ENCODE data around the gene ATL2. TPM values are rescaled to one million over a fixed set of nuclear protein-coding genes. Genes with fewer than 3 reads are reported as not detected.
"Not testable (repeated sequence)": the region's sequence is repeated elsewhere in the genome, so short reads cannot be mapped to it uniquely, and the experiment has no call there.

Gene ATL2
- total RNA-seq, 1 experiment from 2014 or later = 119 TPM

- Histone ChIP-seq H3K27me3 (ENCODE audit: control insufficient read depth, insufficient read depth, low read length) (no peaks in the 10 kb centered on the region), H3K4me3 (ENCODE audit: insufficient read depth, low read depth, low read length) (no peak overlapping the region), H3K36me3 (replicated peaks; ENCODE audit: control insufficient read depth, insufficient read depth, low read length) (no peaks in the 10 kb centered on the region)
- no peak for DNase-seq
Observed at GRCh38 chr2:38263293-38263692, 113.8 kb downstream of the ATL2 start.

- H3K4me3 ChIP-seq (ENCODE audit: insufficient read depth, low read depth, low read length) = no peak overlapping the region
- no peak for DNase-seq
Observed at GRCh38 chr2:38262069-38262871, 114.8 kb downstream of the ATL2 start.

GRCh38 chr2:38261569-38262068 lies 115.5 kb downstream of the ATL2 start:
- no peaks in the 10 kb centered on the region for H3K27me3 ChIP-seq (ENCODE audit: control insufficient read depth, insufficient read depth, low read length)
- DNase-seq = no peak
- no peak overlapping the region for H3K4me3 ChIP-seq (ENCODE audit: insufficient read depth, low read depth, low read length)
- no peaks in the 10 kb centered on the region for H3K36me3 ChIP-seq (replicated peaks; ENCODE audit: control insufficient read depth, insufficient read depth, low read length)

More at GRCh38 chr2:38262069-38262871, 114.8 kb downstream of the ATL2 start:
- Histone ChIP-seq H3K27me3 (ENCODE audit: control insufficient read depth, insufficient read depth, low read length) (no peaks in the 10 kb centered on the region), H3K36me3 (replicated peaks; ENCODE audit: control insufficient read depth, insufficient read depth, low read length) (no peaks in the 10 kb centered on the region)

- Histone ChIP-seq H3K4me3 (ENCODE audit: insufficient read depth, low read depth, low read length) (no peak overlapping the region), H3K36me3 (replicated peaks; ENCODE audit: control insufficient read depth, insufficient read depth, low read length) (no peaks in the 10 kb centered on the region), H3K27me3 (ENCODE audit: control insufficient read depth, insufficient read depth, low read length) (no peaks in the 10 kb centered on the region)
- DNase-seq = no peak
Observed at GRCh38 chr2:38260972-38261371, 116.1 kb downstream of the ATL2 start.

GRCh38 chr2:38260469-38260868 lies 116.6 kb downstream of the ATL2 start:
- Histone ChIP-seq H3K4me3 (ENCODE audit: insufficient read depth, low read depth, low read length) (no peak overlapping the region), H3K36me3 (replicated peaks; ENCODE audit: control insufficient read depth, insufficient read depth, low read length) (no peaks in the 10 kb centered on the region), H3K27me3 (ENCODE audit: control insufficient read depth, insufficient read depth, low read length) (no peaks in the 10 kb centered on the region)
- no peak for DNase-seq

GRCh38 chr2:38259311-38259710 lies 117.8 kb downstream of the ATL2 start:
- H3K4me3 ChIP-seq (ENCODE audit: insufficient read depth, low read depth, low read length) = no peak overlapping the region
- H3K36me3 ChIP-seq (replicated peaks; ENCODE audit: control insufficient read depth, insufficient read depth, low read length) = no peaks in the 10 kb centered on the region
- no peaks in the 10 kb centered on the region for H3K27me3 ChIP-seq (ENCODE audit: control insufficient read depth, insufficient read depth, low read length)
- no peak for DNase-seq

GRCh38 chr2:38257680-38258079 lies 119.4 kb downstream of the ATL2 start:
- not testable (repeated sequence) for DNase-seq; H3K36me3 ChIP-seq (replicated peaks; ENCODE audit: control insufficient read depth, insufficient read depth, low read length); H3K4me3 ChIP-seq (ENCODE audit: insufficient read depth, low read depth, low read length); H3K27me3 ChIP-seq (ENCODE audit: control insufficient read depth, insufficient read depth, low read length)

GRCh38 chr2:38256610-38257009 lies 120.5 kb downstream of the ATL2 start:
- Histone ChIP-seq H3K4me3 (ENCODE audit: insufficient read depth, low read depth, low read length) (no peak overlapping the region), H3K36me3 (replicated peaks; ENCODE audit: control insufficient read depth, insufficient read depth, low read length) (no peaks in the 10 kb centered on the region), H3K27me3 (ENCODE audit: control insufficient read depth, insufficient read depth, low read length) (no peaks in the 10 kb centered on the region)
- no peak for DNase-seq

- Histone ChIP-seq H3K4me3 (ENCODE audit: insufficient read depth, low read depth, low read length) (no peak overlapping the region), H3K27me3 (ENCODE audit: control insufficient read depth, insufficient read depth, low read length) (no peaks in the 10 kb centered on the region), H3K36me3 (replicated peaks; ENCODE audit: control insufficient read depth, insufficient read depth, low read length) (no peaks in the 10 kb centered on the region)
- DNase-seq = no peak
Observed at GRCh38 chr2:38255211-38255610, 121.9 kb downstream of the ATL2 start.

- no peak overlapping the region for H3K4me3 ChIP-seq (ENCODE audit: insufficient read depth, low read depth, low read length)
- H3K27me3 ChIP-seq (ENCODE audit: control insufficient read depth, insufficient read depth, low read length) = no peaks in the 10 kb centered on the region
- DNase-seq = no peak
- H3K36me3 ChIP-seq (replicated peaks; ENCODE audit: control insufficient read depth, insufficient read depth, low read length) = no peaks in the 10 kb centered on the region
Observed at GRCh38 chr2:38254796-38255195, 122.3 kb downstream of the ATL2 start.

- H3K27me3 ChIP-seq (ENCODE audit: control insufficient read depth, insufficient read depth, low read length) = no peaks in the 10 kb centered on the region
- H3K4me3 ChIP-seq (ENCODE audit: insufficient read depth, low read depth, low read length) = no peak overlapping the region
- no peak for DNase-seq
- H3K36me3 ChIP-seq (replicated peaks; ENCODE audit: control insufficient read depth, insufficient read depth, low read length) = no peaks in the 10 kb centered on the region
Observed at GRCh38 chr2:38251940-38252339, 125.1 kb downstream of the ATL2 start.

- H3K36me3 ChIP-seq (replicated peaks; ENCODE audit: control insufficient read depth, insufficient read depth, low read length) = no peaks in the 10 kb centered on the region
- DNase-seq = no peak
- H3K27me3 ChIP-seq (ENCODE audit: control insufficient read depth, insufficient read depth, low read length) = no peaks in the 10 kb centered on the region
- no peak overlapping the region for H3K4me3 ChIP-seq (ENCODE audit: insufficient read depth, low read depth, low read length)
Observed at GRCh38 chr2:38248707-38249106, 128.4 kb downstream of the ATL2 start.

- Histone ChIP-seq H3K4me3 (ENCODE audit: insufficient read depth, low read depth, low read length) (no peak overlapping the region), H3K27me3 (ENCODE audit: control insufficient read depth, insufficient read depth, low read length) (no peaks in the 10 kb centered on the region), H3K36me3 (replicated peaks; ENCODE audit: control insufficient read depth, insufficient read depth, low read length) (no peaks in the 10 kb centered on the region)
- no peak for DNase-seq
Observed at GRCh38 chr2:38248255-38248654, 128.8 kb downstream of the ATL2 start.

GRCh38 chr2:38246105-38246504 lies 131.0 kb downstream of the ATL2 start:
- H3K4me3 ChIP-seq (ENCODE audit: insufficient read depth, low read depth, low read length) = no peak overlapping the region
- H3K36me3 ChIP-seq (replicated peaks; ENCODE audit: control insufficient read depth, insufficient read depth, low read length) = no peaks in the 10 kb centered on the region
- H3K27me3 ChIP-seq (ENCODE audit: control insufficient read depth, insufficient read depth, low read length) = no peaks in the 10 kb centered on the region
- no peak for DNase-seq

GRCh38 chr2:38245114-38245641 lies 131.9 kb downstream of the ATL2 start:
- Histone ChIP-seq H3K27me3 (ENCODE audit: control insufficient read depth, insufficient read depth, low read length) (no peaks in the 10 kb centered on the region), H3K36me3 (replicated peaks; ENCODE audit: control insufficient read depth, insufficient read depth, low read length) (no peaks in the 10 kb centered on the region), H3K4me3 (ENCODE audit: insufficient read depth, low read depth, low read length) (no peak overlapping the region)
- no peak for DNase-seq
